ENCODE results near the gene ACY1. TPM values are rescaled to one million over a fixed set of nuclear protein-coding genes. Genes with fewer than 3 reads are reported as not detected.
A peak's percentile ranks its signal among the peaks of the same experiment; 100 is the strongest.

The ACY1 gene
- total RNA-seq, 1 donor from 2014 or later: 23.2 TPM

GRCh38 chr3:51995346-51996163 lies 12.2 kb downstream of the ACY1 start, which contains the start of gene RPL29:
TSS of gene RPL29 (minus strand) at chr3:51995895. CDS start at chr3:51995461, 434 bp downstream.
- ATAC-seq (ENCODE audit: poor library complexity) (peak; percentile 94), DNase-seq (peak; percentile 93)
- intact Hi-C loops (cut with DNase I): no loop called here

- intact Hi-C loops (cut with DNase I): no loop called here
- DNase-seq: no peak
Observed at GRCh38 chr3:51997172-51997571, 13.8 kb downstream of the ACY1 start.

GRCh38 chr3:51997935-51998596 lies 14.7 kb downstream of the ACY1 start:
- intact Hi-C loops (cut with DNase I): no loop called here

More at GRCh38 chr3:51997172-51997571, 13.8 kb downstream of the ACY1 start:
- no peak for ATAC-seq (ENCODE audit: poor library complexity)

GRCh38 chr3:51998774-51999173 lies 15.4 kb downstream of the ACY1 start:
- intact Hi-C loops (cut with DNase I): no loop called here
- DNase-seq: no peak

More at GRCh38 chr3:51997935-51998596, 14.7 kb downstream of the ACY1 start:
- DNase-seq: no peak
- ATAC-seq (ENCODE audit: poor library complexity): no peak

GRCh38 chr3:51999846-52000245 lies 16.5 kb downstream of the ACY1 start:
- ATAC-seq (ENCODE audit: poor library complexity): no peak
- intact Hi-C loops (cut with DNase I): loop anchor here (1.0 to 10.0 kb wide), 3 partner anchors 52 to 345 kb away; no protein-coding TSS in a partner anchor
- DNase-seq: no peak

More at GRCh38 chr3:51998774-51999173, 15.4 kb downstream of the ACY1 start:
- ATAC-seq (ENCODE audit: poor library complexity): no peak

- intact Hi-C loops (cut with DNase I): loop anchor here (5.0 to 10.0 kb wide), 2 partner anchors 51 to 343 kb away; no protein-coding TSS in a partner anchor
- peak; percentile 85 for DNase-seq
- peak; percentile 68 for ATAC-seq (ENCODE audit: poor library complexity)
Observed at GRCh38 chr3:52001443-52001974, 18.2 kb downstream of the ACY1 start.

- DNase-seq (no peak), ATAC-seq (ENCODE audit: poor library complexity) (no peak)
- intact Hi-C loops (cut with DNase I): loop anchor here (5.0 to 10.0 kb wide), 2 partner anchors 50 to 342 kb away; no protein-coding TSS in a partner anchor
Observed at GRCh38 chr3:52002748-52003147, 19.4 kb downstream of the ACY1 start.

GRCh38 chr3:52004163-52004787 lies 20.9 kb downstream of the ACY1 start:
- DNase-seq: peak; percentile 68
- ATAC-seq (ENCODE audit: poor library complexity): peak; percentile 82
- intact Hi-C loops (cut with DNase I): loop anchor here (2.0 to 10.0 kb wide), 3 partner anchors 48 to 341 kb away; no protein-coding TSS in a partner anchor

- DNase-seq (no peak), ATAC-seq (ENCODE audit: poor library complexity) (peak; percentile 5)
- intact Hi-C loops (cut with DNase I): loop anchor here (2.0 to 10.0 kb wide), 3 partner anchors 47 to 340 kb away; no protein-coding TSS in a partner anchor
Observed at GRCh38 chr3:52004906-52005395, 21.6 kb downstream of the ACY1 start.

- intact Hi-C loops (cut with DNase I): loop anchor here (2.0 to 10.0 kb wide), 2 partner anchors 117 to 339 kb away; no protein-coding TSS in a partner anchor
- DNase-seq (no peak), ATAC-seq (ENCODE audit: poor library complexity) (peak; percentile 30)
Observed at GRCh38 chr3:52005571-52005986, 22.2 kb downstream of the ACY1 start.

- ATAC-seq (ENCODE audit: poor library complexity) (no peak), DNase-seq (no peak)
- intact Hi-C loops (cut with DNase I): loop anchor here (10.0 kb wide), 1 partner anchor 339 kb away; no protein-coding TSS in a partner anchor
Observed at GRCh38 chr3:52006017-52006819, 22.9 kb downstream of the ACY1 start.

GRCh38 chr3:52006820-52007133 lies 23.4 kb downstream of the ACY1 start:
- ATAC-seq (ENCODE audit: poor library complexity): no peak
- intact Hi-C loops (cut with DNase I): loop anchor here (10.0 kb wide), 1 partner anchor 338 kb away; no protein-coding TSS in a partner anchor
- DNase-seq: no peak

GRCh38 chr3:52007291-52007690 lies 24.0 kb downstream of the ACY1 start:
- DNase-seq: no peak
- intact Hi-C loops (cut with DNase I): loop anchor here (10.0 kb wide), 1 partner anchor 338 kb away; no protein-coding TSS in a partner anchor
- no peak for ATAC-seq (ENCODE audit: poor library complexity)

GRCh38 chr3:52010431-52010830 lies 27.1 kb downstream of the ACY1 start:
- no peak for ATAC-seq (ENCODE audit: poor library complexity)
- intact Hi-C loops (cut with DNase I): no loop called here
- DNase-seq: no peak

- intact Hi-C loops (cut with DNase I): no loop called here
- DNase-seq (no peak), ATAC-seq (ENCODE audit: poor library complexity) (peak; percentile 20)
Observed at GRCh38 chr3:52012699-52013098, 29.4 kb downstream of the ACY1 start.

- intact Hi-C loops (cut with DNase I): no loop called here
- ATAC-seq (ENCODE audit: poor library complexity) (no peak), DNase-seq (no peak)
Observed at GRCh38 chr3:52013802-52014598, 30.7 kb downstream of the ACY1 start.

- ATAC-seq (ENCODE audit: poor library complexity) (no peak), DNase-seq (no peak)
- intact Hi-C loops (cut with DNase I): no loop called here
Observed at GRCh38 chr3:52014613-52015012, 31.3 kb downstream of the ACY1 start.
